ENCODE data around the gene MOG. TPM values are rescaled to one million over a fixed set of nuclear protein-coding genes. Genes with fewer than 3 reads are reported as not detected.

MOG gene
- total RNA-seq = not detected in 2 replicates

GRCh38 chr6:29656798-29657197, at the start of gene MOG:
MOG (plus strand) TSS chr6:29657092; CDS start chr6:29657210, 118 bp downstream.

GRCh38 chr6:29632789-29633533, 23.9 kb upstream of the MOG start, which contains the start of gene GABBR1:
GABBR1 (minus strand) TSS chr6:29633183; CDS start chr6:29632385, 798 bp downstream.

GRCh38 chr6:29680904-29681303, 24.0 kb downstream of the MOG start, which contains the start of gene ZFP57:
ZFP57 (minus strand) TSS chr6:29681152; CDS start chr6:29677003, 4,149 bp downstream.

Other genes starting within 250 kb of the MOG start
- gene OR12D1, start 242.2 kb upstream of the MOG start, total RNA-seq = not detected in 2 replicates
- not detected in 2 replicates for gene OR10C1, start 217.8 kb upstream of the MOG start, total RNA-seq
- gene OR11A1, start 200.0 kb upstream of the MOG start, total RNA-seq = not detected in 2 replicates
- not detected in 2 replicates for gene OR2H1, start 199.9 kb upstream of the MOG start, total RNA-seq
- not detected in 2 replicates for gene MAS1L, start 169.1 kb upstream of the MOG start, total RNA-seq
- 0.32 and 1.2 TPM in 2 replicates for gene UBD, start 97.4 kb upstream of the MOG start, total RNA-seq
- not detected in 2 replicates for gene OR2H2, start 72.0 kb upstream of the MOG start, total RNA-seq
- gene GABBR1, start 23.9 kb upstream of the MOG start, total RNA-seq = 3.6 and 11.6 TPM in 2 replicates
- not detected in 2 replicates for gene ZFP57, start 24.1 kb downstream of the MOG start, total RNA-seq
- gene HLA-F, start 66.3 kb downstream of the MOG start, total RNA-seq = 1.6 and 25.1 TPM in 2 replicates
- gene HLA-G, start 170.7 kb downstream of the MOG start, total RNA-seq = under 0.01 TPM in 1 of 2 replicates, not detected in the other

Measured in epithelial cell of umbilical artery (primary cell).